Fibroblast of lung (primary cell): Measurements from ENCODE around the gene ACYP2.

Experiments
- CTCF ChIP-seq, 2 donors: IDR thresholded peaks in 1 of 2; conservative IDR thresholded peaks in 1 of 2; 1 replicate in 1 of 2; 2 replicates in 1 of 2; pipeline ENCODE4 v1.5.1; 2011 to 2012; ENCODE audit warnings: low read length in 2 of 2, control low read depth in 1 of 2, inconsistent platforms in 1 of 2, low read depth in 1 of 2, mild to moderate bottlenecking in 1 of 2
- EZH2 ChIP-seq: IDR thresholded peaks from 2 replicates; pipeline ENCODE4 v1.5.1; 2012; ENCODE audit warnings: low read length, control low read depth, mild to moderate bottlenecking; ENCODE audit errors: missing control alignments

GRCh38 chr2:54325148-54325547, 209.7 kb downstream of the ACYP2 start:
- no peak for TF ChIP-seq CTCF (conservative IDR thresholded peaks at IDR 0.05 in 1 of 2, IDR thresholded peaks at IDR 0.05 in 1 of 2; ENCODE audit: low read depth in 1 of 2, low read length in 2 of 2)
- TF ChIP-seq EZH2 = no peak
